Erythroblast (primary cell): Measurements from ENCODE around the gene KCNC3.

ENCODE experiments used
- DNase-seq, 2 experiments: peaks; one replicate each; lab custom pipeline; 2025; lab: John Stamatoyannopoulos, UW
- GATA1 ChIP-seq: IDR thresholded peaks from 2 replicates; pipeline ENCODE4 v1.6.1; 2011; ENCODE audit warnings: low read depth, mild to moderate bottlenecking, control low read depth, low read length, moderate library complexity
- POLR2A ChIP-seq: IDR thresholded peaks from 2 replicates; pipeline ENCODE4 v1.6.1; 2011; ENCODE audit warnings: mild to moderate bottlenecking, low read length

KCNC3 gene

DNA sequence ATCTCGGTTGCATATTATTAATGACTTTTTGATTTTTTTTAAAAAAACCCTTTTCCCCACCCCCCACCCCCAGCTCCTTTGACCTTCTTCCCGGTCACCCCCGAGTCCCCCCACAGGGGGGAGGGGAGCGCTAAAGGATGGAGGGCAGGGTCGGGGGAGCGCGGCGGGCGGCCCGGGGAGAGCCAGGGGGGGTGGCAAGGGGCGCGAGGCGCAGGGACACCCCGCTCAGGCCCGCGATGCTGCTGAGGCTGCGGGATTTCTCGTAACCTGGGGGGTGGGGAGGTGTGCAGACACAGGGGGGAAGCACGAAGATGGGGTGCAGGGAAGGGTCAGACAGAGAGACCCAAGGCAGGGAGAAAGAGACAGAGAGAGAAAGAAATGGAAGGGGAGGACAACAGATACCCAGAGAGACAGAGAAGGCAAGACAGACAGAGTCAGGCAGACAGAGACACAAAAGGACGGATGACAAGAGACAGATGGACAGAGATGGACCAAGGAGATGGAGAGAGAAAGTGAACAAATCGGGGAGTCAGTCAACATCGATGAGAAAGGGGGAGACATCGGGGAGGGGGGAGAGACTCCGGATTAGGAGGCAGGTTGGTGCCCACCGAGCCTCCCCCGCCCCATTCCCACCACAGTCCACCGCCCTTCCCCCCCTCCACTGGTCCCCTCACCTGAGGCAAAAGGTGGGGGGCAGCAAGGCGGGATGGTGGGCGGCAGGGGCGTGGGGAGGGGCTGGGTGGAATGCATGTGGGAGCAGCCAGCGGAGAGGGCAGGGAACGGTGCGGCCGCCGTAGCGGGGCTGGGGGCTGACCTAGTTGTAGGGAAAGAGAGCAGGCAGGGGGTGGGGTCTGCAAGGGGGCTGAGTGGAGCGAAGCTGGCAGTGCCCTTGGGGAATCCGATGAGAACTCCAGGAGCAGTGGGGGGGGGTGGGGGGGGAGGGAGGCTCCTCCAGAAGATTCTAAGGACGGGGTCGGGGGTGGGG lies 14.2 kb downstream of the KCNC3 start:
- no peak for DNase-seq
- TF ChIP-seq POLR2A (no peak), GATA1 (no peak)

DNA sequence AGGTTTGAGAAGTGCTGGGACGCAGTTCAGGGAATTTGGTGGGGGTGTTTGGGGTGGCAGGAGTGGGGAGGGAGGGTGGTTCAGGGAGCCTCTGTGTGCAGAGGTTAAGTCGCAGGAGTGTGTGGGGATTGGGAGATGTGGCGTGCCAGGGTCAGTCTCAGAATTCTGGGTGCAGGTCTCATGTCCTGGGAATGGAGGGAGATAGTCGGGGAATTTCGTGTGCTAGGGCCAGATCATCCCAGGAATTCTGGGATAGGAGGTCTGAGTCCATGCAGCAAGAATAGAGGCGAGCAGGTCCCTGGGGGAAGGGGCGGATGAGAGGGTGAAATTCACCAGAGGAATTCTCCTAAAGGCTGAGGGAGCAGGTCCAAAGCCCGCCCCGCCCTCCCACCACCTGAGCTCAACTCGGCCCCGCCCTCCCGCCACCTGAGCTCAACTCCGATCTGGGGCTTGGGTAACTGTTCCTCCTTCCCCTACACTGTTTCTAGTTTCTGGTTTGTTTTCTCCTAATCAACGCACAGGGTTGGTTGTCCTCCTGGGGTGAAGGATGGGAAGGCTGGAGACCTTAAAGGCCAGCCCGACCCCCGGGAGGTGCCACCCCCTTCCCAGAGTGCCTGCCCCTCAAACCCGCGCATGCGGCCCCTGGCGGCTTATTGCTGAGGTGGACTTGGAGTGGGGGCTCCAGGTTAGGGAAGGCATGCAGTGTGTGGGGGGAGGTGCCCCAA lies 15.2 kb downstream of the KCNC3 start:
- no peak for DNase-seq
- TF ChIP-seq GATA1 (no peak), POLR2A (no peak)

DNA sequence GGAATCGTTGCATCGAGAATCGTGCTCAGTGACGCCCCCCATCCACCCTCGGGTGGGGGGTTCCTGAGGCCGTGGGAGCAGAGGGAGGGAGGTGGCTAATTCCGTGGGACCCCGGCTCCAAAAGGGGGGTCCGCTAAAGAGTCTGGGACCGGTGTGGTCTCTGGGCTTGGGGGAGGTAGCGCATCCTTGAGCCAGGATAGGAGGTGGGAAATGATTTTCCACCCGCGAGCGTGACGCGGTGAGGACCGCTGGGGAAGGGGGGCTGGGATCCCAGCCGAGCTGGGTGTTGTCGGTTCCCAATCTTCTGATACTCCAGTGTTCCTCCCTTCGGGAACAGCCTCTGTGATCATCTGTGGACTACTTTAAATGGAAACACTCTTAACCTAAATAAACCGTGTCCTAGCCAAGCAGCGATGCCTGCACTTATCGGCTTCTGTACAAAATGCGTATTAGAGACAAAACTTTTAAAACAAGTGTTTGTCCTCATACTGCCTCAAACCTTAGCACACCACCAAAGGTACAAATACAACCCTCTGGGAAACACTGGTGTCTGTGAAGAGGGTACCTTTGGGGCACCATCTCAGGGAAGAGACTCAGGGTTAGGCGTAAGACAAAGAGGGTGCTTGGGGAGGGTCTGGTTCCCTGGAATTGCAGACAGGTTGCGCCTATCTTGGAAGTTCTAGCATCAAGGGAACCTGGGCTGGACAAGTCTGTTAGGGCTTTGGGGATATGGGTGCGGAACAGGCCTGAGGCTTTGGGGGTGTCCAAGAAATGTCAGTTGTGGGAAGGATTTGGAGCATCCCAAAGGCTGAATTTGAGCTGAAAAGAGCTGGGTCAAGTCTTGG lies 16.0 kb downstream of the KCNC3 start:
- TF ChIP-seq POLR2A (no peak), GATA1 (no peak)
- DNase-seq: no peak

DNA sequence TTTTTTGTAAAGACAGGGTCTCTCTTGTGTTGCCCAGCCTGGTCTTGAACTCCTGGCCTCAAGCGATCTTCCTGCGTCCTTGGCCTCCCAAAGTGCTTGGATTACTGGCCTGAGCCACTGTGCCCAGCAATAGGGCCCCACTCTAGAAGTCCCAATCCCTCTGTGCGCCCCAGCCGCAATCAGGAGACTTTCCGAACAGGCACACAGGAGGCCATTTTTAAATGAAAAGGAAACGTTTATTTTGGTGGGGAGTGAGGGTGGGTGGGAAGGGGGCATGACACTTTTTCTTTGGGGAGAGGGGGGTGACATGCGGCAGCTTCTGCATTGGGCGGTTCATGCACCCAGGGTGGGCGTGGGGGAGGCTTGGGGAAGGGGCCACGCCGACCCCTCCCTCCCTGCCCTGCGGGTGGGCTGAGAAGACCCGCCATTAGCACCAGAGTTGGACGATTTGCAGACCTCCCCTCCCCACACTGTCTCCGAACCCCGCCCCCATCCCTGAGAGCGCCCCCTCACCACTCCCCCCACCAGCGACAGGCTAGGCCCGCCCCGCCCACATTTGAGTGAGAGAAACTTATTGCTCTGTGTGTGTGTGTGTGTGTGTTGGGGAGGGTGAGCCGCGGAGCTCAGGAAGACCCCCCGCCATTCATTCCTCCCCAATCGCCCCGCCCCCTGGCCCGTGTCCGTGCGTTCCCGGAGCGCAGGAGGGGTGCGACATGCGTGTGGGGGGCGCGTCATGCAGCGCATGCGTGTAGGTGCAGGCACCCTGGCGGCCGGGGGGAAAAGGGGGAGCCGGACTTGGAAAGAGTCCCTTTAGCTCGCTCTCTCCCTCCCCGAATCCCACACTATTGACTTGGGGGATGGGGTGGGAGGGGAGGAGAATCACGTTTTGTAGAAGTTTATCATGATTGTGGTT lies 17.2 kb downstream of the KCNC3 start:
- DNase-seq: no peak
- TF ChIP-seq POLR2A (no peak), GATA1 (no peak)

DNA sequence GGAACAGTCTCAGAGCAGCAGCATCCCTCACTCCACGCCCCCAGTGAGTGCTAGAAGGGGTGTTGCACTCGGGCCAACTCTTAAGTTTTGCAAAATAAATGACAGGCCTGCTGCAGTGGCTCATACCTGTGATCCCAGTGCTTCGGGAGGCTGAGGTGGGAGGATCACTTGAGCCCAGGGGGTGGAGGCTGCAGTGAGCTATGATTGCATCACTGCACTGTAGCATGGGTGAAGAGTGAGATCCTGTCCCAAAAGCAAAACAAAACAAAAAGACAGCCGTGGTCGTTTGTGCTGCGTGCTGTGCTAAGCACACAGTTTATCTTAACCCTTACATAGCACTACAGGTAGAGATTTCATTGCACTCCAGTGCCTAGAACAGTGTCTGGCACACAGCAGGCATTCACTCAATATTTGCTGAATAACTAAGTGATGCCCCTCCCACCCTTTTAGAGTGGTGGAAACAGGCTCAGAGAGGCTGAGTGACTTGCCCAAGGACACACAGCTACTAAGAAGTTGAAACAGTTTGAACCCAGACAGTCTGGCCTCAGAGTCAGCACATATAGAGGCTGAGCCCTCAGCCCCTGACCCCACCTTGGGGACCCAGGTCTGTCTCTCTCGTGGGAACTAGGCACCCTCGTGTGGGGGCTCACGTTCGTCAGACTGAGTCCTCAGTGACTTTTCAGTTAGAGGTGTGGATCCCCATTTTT lies 18.3 kb downstream of the KCNC3 start:
- TF ChIP-seq POLR2A (no peak), GATA1 (no peak)

DNA sequence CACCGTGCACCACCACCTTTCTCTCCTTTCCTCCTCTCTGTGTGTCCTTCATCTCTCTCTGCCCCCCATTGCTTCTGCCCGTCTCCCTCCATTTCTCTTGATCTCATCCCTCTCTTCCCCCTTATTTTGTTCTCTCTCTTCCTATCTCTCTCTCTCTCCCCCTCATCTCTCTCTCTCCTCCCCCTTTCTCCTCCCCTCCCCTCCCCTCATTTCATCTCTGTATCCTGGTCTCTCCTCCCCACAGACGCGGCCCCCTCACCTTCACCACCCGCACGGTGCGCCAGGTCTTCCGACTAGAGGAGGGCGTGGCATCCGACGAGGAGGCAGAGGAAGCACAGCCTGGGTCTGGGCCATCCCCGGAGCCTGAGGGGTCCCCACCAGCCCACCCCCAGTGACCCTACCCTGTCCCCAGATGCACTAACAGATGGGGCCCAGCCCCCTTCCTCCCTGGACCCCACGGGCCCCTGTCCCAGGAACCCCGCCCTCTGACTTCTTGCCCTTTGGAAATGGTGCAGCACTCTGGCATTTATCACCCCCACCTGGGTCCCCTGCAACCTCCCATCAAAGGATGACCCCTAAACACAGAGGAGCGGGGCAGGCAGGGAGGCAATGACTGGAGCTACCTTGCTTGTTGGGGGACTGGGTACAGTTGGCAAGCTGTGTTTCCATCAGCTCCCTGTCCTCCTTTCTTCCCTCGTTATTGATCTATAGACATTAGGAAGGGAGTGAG lies 19.6 kb downstream of the KCNC3 start:
- TF ChIP-seq POLR2A (no peak), GATA1 (no peak)
- no peak for DNase-seq

More for the DNA sequence above, 18.3 kb downstream of the KCNC3 start:
- no peak for DNase-seq

DNA sequence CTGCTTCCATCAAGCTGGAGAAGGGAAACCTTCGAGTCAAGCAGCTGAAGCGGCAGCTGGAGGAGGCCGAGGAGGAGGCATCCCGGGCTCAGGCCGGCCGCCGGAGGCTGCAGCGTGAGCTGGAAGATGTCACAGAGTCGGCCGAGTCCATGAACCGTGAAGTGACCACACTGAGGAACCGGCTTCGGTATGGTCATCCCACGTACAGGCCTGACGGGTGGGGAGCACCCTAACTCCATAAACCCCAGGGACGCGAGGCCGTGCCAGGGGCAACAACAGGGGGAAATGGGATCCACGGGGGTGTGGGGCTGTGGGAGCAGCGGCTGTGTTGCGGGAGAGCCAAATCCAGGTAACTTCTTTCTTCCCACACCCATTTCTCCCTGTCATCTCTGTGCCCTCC lies 20.2 kb downstream of the KCNC3 start:
- TF ChIP-seq GATA1 (no peak), POLR2A (no peak)
- no peak for DNase-seq

DNA sequence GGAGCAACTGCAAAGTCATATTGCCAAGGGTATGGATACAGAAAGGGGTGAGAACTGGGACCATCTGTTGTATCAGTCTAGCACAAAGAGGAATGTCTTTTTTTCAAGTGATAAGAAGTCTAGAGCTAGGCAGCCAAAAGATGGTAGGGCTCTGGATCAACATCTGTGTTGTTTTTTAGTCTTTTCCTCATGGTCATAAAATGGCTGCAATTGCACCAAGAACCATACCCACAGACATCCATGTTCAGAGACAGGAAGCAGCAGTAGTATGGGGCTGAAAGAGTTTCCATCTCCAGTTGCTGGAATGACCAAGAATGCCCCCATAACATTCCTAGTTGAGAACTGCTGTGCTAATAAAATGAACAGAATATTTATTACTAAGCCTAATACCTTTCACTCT lies 25.6 kb downstream of the KCNC3 start:
- DNase-seq: no peak
- TF ChIP-seq POLR2A: no peak
- no peak for TF ChIP-seq GATA1

DNA sequence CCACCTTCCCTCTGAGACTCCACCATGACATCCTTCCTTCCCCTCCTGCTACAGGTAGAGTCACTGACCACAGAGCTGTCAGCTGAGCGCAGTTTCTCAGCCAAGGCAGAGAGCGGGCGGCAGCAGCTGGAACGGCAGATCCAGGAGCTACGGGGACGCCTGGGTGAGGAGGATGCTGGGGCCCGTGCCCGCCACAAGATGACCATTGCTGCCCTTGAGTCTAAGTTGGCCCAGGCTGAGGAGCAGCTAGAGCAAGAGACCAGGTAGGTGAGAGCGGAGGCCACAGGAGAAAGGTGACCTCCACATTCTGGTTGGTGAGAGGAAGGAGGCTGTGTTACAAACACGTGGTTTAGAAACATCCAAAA lies 27.6 kb downstream of the KCNC3 start:
- DNase-seq: no peak
- TF ChIP-seq POLR2A (no peak), GATA1 (no peak)

DNA sequence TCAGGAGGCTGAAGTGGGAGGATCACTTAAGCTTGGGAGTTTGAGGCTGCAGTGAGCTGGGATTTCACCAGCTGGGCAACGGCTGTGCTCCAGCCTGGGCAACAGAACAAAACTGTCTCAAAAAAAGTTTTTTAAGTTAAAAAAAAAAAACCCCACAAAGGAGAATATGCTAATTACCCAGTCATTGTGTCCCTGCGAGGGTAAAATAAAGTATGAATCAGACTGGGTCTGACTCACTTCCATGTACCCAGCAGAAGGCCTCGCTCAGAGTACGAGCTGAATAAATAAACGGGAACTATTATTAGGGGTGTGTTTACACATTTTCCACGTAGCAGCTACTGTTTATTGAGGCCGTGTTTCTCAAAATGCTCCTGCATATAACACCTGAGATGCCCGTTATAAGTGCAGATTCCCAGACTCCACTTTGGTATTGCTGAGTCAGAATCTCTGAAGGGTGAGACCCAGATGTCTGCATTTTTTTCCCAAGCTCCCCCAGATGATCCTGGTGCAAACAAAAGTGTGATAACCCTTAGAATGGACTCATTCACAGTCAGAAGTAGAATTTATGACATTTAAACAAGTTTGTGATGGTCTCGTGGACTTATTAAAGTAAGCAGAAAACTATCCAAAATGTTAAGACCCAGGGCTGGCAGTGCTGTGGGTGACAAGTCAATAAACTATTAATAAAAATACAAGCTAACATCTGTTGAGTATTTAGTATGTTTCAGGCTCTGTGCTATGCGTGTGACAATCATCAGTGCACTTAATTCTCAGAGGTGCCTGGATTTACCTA lies 28.2 kb downstream of the KCNC3 start:
- DNase-seq: no peak
- TF ChIP-seq GATA1: no peak
- TF ChIP-seq POLR2A: no peak

DNA sequence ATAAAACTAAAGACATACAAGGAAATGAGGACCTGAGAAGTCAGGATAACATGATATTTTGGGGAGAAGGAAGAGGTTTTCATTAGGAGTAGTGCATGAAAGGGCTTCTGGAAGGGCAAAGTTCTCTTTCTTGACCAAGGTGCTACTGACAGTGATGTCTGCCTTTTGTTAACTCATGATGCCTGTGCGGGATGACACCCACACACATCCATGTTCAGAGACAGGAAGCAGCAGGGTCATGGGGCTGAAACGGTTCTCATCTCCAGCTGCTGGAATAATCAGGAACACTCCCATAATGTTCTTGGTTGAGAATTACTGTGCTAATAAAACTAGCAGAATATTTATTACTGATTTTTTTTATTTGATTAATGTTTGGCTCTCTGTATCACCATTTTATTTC lies 29.1 kb downstream of the KCNC3 start:
- DNase-seq: no peak
- TF ChIP-seq POLR2A (no peak), GATA1 (no peak)
